Myometrial cell (primary cell): Measurements from ENCODE around the gene VWA5A. TPM values are rescaled to one million over a fixed set of nuclear protein-coding genes. Genes with fewer than 3 reads are reported as not detected.

Experiments
- total RNA-seq: library from RNA; depleted of rRNA; stranded (reverse); fragments of >200 nt; gene quantifications from 2 replicates; pipeline ENCODE4 v1.2.3, GENCODE V29; 2015

VWA5A gene
- total RNA-seq: 10.1 and 14.5 TPM in 2 replicates

GRCh38 chr11:124114942-124115781 is at the start of gene VWA5A:
VWA5A (plus strand) TSS chr11:124115450; CDS start chr11:124117512, 2,062 bp downstream.

GRCh38 chr11:124183068-124183467 is 67.8 kb downstream of the VWA5A start, which contains the start of gene OR10D3:
OR10D3 (plus strand) TSS chr11:124183345; CDS start chr11:124185270, 1,925 bp downstream.

Other genes with a start within 250 kb of the VWA5A start
- gene TMEM225, start 229.8 kb upstream of the VWA5A start, total RNA-seq: not detected in 2 replicates
- not detected in 2 replicates for gene OR8D4, start 213.3 kb upstream of the VWA5A start, total RNA-seq
- gene OR4D5, start 175.8 kb upstream of the VWA5A start, total RNA-seq: not detected in 2 replicates
- gene OR6T1, start 171.6 kb upstream of the VWA5A start, total RNA-seq: not detected in 2 replicates
- not detected in 2 replicates for gene OR10S1, start 137.7 kb upstream of the VWA5A start, total RNA-seq
- gene OR10G6, start 120.3 kb upstream of the VWA5A start, total RNA-seq: not detected in 2 replicates
- gene OR10G4, start 102.5 kb upstream of the VWA5A start, total RNA-seq: not detected in 2 replicates
- gene OR10G9, start 92.4 kb upstream of the VWA5A start, total RNA-seq: not detected in 2 replicates
- not detected in 2 replicates for gene OR10G8, start 88.7 kb upstream of the VWA5A start, total RNA-seq
- not detected in 2 replicates for gene OR10G7, start 74.1 kb upstream of the VWA5A start, total RNA-seq
- not detected in 2 replicates for gene OR10D3, start 67.9 kb downstream of the VWA5A start, total RNA-seq
- gene OR8G1, start 125.6 kb downstream of the VWA5A start, total RNA-seq: not detected in 2 replicates
- gene OR8G5, start 140.9 kb downstream of the VWA5A start, total RNA-seq: not detected in 2 replicates
- gene OR8D1, start 198.5 kb downstream of the VWA5A start, total RNA-seq: not detected in 2 replicates
- not detected in 2 replicates for gene OR8D2, start 204.7 kb downstream of the VWA5A start, total RNA-seq